Measurements from ENCODE around the gene GBP3. TPM values are rescaled to one million over a fixed set of nuclear protein-coding genes. Genes with fewer than 3 reads are reported as not detected.

Gene GBP3, protein sequence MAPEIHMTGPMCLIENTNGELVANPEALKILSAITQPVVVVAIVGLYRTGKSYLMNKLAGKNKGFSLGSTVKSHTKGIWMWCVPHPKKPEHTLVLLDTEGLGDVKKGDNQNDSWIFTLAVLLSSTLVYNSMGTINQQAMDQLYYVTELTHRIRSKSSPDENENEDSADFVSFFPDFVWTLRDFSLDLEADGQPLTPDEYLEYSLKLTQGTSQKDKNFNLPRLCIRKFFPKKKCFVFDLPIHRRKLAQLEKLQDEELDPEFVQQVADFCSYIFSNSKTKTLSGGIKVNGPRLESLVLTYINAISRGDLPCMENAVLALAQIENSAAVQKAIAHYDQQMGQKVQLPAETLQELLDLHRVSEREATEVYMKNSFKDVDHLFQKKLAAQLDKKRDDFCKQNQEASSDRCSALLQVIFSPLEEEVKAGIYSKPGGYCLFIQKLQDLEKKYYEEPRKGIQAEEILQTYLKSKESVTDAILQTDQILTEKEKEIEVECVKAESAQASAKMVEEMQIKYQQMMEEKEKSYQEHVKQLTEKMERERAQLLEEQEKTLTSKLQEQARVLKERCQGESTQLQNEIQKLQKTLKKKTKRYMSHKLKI
- total RNA-seq, result 23.7 and 31.0 TPM in 2 replicates

DNA sequence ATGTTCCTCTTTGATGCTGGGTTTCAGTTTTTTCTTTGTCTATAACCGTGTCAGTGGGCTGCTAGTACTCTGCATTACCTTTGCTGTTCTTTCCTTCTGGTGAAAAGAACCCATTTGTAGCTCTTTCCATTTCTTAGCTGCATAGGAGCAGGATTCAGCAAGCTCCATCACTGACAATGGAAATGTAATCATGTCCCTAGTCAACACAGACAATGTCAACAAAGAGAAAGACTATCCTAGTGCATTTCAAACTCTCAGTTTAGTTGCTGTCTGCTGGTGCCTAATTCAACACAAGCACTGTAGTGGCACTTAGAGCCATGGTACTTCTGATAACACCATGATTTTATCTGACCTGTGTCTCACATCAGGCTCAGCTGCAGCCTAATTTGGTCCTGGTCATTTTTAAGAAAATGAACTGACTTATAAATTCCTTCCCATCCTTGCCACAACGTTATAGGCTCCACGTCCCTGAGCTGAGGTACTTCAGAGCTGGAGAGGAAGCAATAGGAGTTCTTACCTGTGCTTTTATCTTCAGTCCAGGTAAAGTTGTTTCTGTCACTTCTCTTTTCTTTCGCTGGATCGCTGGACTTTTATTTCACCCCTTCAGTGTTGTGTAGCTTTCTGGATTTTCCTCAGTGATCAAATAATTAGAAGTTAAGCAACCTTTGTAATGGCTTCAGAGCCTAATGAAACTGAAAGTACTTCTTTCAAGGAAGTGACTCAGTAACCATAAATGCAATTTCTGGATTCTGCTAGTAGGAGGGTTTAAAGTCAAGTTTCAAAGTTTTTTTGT is at the start of gene GBP3:
GBP3 (minus strand) TSS at position 700 of the 793 bp plus-strand sequence. CDS start 2,145 bp downstream, outside the sequence.

DNA sequence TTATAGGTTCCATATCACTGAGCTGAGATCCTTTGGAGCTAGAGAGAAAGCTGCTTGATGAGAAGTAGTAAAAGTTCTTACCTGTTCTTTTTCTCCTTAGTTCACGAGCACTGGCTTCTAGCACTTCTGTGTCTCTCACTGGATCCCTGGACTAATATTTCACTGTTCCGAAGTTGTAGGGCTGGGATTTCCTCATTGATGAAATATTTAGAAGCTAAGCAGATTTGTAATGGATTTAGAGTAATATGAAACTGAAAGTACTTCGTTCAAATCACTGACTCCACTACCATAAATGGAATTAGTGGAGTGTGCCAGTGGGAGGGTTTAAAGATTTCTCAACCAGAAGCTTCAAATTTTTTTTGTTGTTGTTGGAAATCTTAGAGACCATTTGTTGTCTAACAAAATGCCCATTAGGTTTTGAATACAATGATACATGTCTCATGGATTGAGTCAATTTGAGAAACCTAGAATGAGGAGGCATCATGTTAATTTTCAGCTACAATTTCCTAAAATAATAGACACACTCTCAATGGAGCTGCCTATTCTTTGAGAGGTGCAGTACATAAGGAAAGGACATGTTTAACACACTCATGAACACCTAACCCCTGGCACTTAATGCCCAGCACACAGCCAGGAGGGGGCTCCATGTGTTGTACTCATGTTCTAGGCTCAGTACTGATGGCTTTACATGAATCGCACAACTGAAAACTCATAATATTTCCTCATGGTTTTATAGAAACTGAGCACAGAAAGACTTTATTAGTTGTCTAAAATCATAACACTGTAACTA is 42.6 kb upstream of the GBP3 start, which contains the start of gene GBP1:
GBP1 (minus strand) TSS at position 130 of the 790 bp plus-strand sequence. CDS start 1,974 bp downstream, outside the sequence.

Other genes with a start within 250 kb of the GBP3 start
- 41.1 and 43.8 TPM in 2 replicates for gene GTF2B, start 131.3 kb downstream of the GBP3 start, total RNA-seq
- 36.2 and 45.5 TPM in 2 replicates for gene KYAT3, start 30.2 kb downstream of the GBP3 start, total RNA-seq
- gene RBMXL1, start 30.2 kb downstream of the GBP3 start, total RNA-seq, result 8.0 and 8.7 TPM in 2 replicates
- 16.5 and 26.9 TPM in 2 replicates for gene GBP1, start 42.3 kb upstream of the GBP3 start, total RNA-seq
- 67.4 and 71.0 TPM in 2 replicates for gene GBP2, start 103.2 kb upstream of the GBP3 start, total RNA-seq
- gene GBP7, start 153.1 kb upstream of the GBP3 start, total RNA-seq, result not detected in 2 replicates
- gene GBP4, start 176.1 kb upstream of the GBP3 start, total RNA-seq, result 2.6 and 4.5 TPM in 2 replicates
- gene GBP5, start 250.0 kb upstream of the GBP3 start, total RNA-seq, result 0.09 and 0.14 TPM in 2 replicates